Smooth muscle cell of the brain vasculature (primary cell): Measurements from ENCODE around the gene NLRC4.
"Not testable (repeated sequence)": the region's sequence is repeated elsewhere in the genome, so short reads cannot be mapped to it uniquely, and the experiment has no call there.

ENCODE experiments used
- DNase-seq: peaks from one replicate; pipeline ENCODE4 v3.0.0-alpha.2; 2012; ENCODE audit warnings: low read depth, low spot score

Gene NLRC4

DNA sequence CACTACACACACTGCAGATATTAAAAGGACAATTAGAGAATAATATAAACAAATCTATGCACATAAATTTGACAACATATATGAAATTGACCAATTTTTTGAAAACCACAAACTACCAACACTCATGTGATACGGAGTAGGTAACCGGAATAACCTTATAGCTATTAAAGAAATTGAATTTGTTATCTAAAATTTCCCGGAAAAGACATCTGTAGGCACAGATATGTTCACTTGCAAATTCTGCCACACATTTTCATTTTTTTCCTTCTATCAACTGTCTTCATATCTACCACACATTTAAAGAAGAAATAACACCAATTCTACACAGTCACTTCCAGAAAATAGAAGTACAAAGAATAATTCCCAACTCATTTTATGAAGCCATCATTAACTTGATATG lies 22.4 kb downstream of the NLRC4 start:
- no peak for DNase-seq

- DNase-seq, result no peak
Observed at GRCh38 chr2:32237996-32238395, 26.7 kb downstream of the NLRC4 start.

DNA sequence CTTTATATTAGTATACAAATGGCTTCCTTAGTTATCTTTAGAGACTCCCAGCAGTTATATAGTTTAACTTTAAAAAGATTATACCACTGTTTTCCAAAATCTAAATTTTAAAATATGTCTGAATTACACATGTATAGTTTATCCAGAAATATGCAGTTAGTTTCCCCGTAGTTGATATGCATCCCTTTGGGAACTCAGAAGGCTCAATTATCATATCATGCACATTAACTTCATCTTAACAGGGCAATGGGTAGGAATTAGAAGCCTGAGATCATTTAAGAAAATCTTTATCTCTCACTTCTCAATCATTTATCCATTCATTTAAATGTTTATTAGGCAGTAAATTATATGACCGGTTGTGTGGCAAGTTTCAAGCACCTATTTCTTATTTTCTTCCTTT lies 27.2 kb downstream of the NLRC4 start:
- DNase-seq, result no peak

DNA sequence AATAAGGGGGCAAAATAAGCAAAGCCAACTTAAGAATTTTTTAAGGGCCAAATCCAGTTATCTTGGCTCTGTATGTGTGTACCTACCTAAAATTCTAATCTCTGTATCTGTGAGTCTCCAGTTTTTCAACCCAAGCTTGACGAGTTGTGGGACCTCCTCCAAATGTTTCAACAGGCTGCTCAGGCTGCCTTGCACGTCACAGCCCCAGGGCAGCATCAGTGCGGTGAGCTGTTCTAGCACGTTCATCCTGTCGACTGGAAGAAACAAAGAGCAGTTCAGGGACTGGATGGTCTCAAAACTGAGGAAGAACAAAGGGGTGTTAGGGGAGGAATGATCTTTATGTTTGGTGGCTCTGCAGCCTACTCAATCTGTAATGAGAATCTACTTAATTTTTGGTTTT lies 29.4 kb downstream of the NLRC4 start:
- no peak for DNase-seq

GRCh38 chr2:32231959-32232358 lies 32.7 kb downstream of the NLRC4 start:
- no peak for DNase-seq

DNA sequence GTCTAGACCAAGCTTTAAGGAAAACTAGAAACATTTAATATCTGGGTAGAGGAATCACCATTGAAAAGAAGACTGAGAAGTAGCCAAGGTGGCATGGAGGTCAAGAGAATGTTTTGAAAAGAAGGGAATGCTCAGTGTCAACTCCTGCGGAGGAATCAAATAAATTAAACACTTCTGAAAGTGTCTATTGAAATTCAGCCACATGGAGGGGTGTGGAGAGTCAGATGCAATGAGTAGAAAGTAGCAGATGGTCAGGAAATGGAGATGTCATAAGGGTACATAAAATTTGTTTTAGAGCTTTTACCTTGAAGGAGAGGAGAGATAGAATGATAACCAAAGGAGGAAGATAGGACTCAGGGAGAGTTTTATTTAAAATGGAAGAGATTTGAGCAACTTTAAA lies 35.1 kb downstream of the NLRC4 start:
- no peak for DNase-seq

DNA sequence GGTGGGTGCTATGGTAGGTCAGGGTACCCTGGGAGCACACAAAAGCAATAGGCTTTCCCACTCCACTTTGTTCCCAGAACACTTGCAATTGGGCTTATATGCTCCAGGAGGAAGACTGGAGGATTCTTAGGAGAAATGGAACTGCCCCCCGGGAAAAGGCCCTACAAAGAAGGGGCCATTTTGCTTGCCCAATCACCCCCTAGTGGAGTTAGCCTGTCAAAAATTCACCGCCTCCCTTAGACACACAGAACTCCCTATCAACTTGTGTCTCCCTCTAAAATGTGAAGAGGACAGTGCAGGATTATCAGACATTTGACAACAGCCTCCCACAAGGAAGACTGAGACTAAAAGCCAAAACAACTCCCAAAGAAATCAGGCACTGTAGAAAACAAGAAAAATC lies 36.5 kb downstream of the NLRC4 start:
- DNase-seq, result no peak

DNA sequence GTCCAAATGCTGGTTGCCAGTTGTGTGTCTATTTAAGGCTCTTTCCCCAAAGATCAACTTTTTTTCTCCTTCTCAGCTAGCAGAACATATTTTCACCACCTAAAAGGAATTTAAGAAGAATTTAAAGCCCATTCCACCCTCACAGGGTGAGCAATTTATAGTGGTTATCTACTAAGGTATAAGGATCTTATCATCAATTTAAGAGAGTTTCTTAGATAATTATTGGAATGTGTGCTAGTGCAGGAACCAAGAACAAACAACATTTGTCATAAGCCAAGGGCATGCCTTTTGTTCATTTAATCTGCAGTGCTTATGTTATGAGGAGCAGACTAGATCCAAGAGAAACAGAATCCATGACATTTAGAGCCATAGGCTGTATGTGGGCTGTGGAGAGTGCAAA lies 37.2 kb downstream of the NLRC4 start:
- no peak for DNase-seq

DNA sequence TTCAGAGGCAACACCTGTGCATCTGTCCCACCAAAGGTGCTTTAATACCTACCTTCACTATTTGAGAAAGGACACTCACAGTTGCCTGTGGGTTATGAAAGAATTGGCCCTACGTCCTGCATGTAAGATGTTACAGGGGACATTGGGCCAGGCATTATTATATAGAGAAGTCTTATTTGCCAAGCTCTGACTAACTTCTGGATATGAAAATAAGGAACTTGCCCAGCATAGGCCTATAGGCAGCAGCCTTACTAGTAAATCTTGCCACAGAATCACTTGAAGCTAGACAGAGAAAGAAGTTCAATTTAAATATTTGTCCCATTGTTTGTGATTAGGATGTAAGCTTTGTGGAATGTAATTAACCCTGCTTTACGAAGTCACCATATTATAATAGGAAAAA lies 41.7 kb downstream of the NLRC4 start:
- DNase-seq, result no peak

GRCh38 chr2:32220445-32220844 lies 44.2 kb downstream of the NLRC4 start:
- no peak for DNase-seq

DNA sequence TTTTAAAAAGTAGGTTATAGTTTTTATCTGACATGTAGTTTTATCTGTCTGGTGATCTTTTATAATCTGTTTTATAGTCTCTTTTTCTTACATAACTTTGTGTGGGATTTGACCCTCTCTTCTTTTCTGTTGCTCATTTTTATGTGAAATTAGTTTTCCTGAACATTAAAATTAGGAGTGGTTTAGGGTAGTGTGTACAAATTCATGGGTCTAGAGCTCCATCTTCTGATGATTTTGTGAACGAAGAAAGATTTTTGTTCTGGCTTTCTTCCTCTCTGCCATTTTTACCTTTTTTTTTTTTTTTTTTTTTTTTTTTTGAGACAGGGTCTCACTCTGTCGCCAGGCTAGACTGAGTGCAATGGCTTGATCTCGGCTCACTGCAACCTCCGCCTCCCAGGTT lies 52.4 kb downstream of the NLRC4 start:
- no peak for DNase-seq

DNA sequence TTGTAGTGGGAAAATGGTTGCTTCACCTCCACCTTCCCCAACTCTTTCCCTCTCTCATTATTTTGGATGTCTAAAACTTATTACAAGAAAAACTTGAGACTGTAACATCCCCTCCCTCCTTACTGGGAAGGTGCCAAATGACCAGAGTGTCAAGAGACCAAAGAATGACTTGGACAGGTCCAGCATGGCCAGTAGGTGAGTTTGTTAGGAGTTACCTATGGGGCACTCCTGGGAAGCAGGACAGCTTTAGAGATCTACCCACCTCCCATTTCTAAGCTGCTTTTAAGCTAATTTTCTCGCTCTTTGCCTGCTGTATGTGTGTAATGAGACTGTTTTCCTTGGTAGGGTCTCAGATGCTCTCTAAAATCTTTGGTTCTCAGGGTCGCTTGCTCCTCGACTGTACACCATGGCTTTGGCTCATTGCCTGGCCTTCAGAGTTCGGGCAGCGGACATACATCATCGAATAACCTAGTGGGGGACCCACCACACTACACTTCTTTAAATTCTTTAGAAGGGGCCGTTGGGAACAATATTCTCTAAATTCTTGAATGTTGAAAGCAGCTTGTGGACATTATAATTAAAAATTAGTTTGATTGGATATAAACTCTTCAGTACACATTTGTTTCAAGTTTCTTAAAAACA lies 53.8 kb downstream of the NLRC4 start:
- DNase-seq, result no peak

DNA sequence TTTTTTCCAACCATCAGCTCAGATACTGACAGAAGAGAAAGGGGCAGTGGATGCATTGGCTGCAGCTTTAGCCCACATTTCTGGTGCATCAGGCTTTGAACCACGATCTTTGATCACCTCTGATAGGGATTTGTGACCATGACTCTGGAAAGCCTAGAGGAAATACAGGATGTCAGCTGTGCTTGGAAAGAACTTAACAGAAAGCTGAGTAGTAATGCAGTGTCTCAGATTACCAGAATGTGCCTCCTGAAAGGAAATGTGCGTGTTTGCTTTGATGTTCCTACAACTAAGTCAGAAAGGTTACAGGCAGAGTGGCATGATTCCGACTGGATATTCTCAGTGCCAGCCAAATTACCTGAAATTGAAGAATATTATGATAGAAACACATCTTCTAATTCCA lies 61.3 kb downstream of the NLRC4 start:
- not testable (repeated sequence) for DNase-seq

DNA sequence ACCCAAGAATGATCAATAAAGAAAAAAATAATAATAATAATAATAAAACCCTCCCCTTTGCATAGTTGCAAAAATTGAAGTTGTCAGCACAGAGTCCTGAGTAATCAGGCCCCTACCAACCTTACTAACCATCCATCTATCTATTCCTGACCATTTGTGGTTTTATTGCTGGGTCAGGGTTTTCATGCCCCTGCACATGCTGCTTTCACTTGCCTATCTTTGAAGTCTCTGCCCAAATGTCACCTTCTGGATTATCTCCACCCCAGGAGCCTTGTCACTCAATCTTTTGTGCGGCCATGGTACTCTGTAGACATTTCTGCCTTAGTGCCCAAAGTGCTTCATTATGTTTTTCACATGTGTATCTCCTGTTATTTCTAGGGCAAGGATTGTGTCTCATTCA lies 63.9 kb downstream of the NLRC4 start:
- DNase-seq, result no peak

GRCh38 chr2:32192418-32192817 lies 72.3 kb downstream of the NLRC4 start:
- no peak for DNase-seq

- DNase-seq, result no peak
Observed at GRCh38 chr2:32189011-32189410, 75.7 kb downstream of the NLRC4 start.

DNA sequence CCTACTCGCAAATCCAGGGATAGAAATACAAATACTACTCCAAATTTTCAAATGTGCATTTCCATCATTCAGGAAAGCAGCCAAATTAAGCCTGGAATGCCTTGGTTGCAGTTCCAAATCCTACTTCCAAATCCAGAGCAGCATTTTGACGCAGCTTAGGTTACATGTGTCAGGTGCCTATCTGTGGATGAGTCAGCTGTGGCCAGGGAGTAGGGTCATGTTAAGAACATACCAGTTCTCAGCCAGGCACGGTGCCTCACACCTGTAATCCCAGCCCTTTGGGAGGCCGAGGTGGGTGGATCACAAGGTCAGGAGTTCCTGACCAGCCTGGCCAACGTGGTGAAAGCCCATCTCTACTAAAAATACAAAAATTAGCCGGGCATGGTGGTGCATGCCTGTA lies 82.0 kb downstream of the NLRC4 start:
- DNase-seq, result no peak
